Upper lobe of left lung (tissue), 4 donors: ENCODE data around the gene LMLN.
"Not testable (repeated sequence)": the region's sequence is repeated elsewhere in the genome, so short reads cannot be mapped to it uniquely, and the experiment has no call there.

Experiments
- EP300 ChIP-seq, 4 donors: sonication (generic); formaldehyde crosslinking; IDR thresholded peaks; one replicate each; pipeline ENCODE4 v1.5.1; 2017; ENCODE audit warnings: antibody characterized with exemption in 4 of 4, control low read depth in 2 of 4
- POLR2A ChIP-seq, 4 donors: fragments of 450-650 bp; IDR thresholded peaks; one replicate each; pipeline ENCODE4 v1.5.1; 2016 to 2017; ENCODE audit warnings: antibody characterized with exemption in 4 of 4, mild to moderate bottlenecking in 2 of 4
- TF ChIP-seq, protein P1 (sequence below), 6 experiments: fragments of 450-650 bp in 4 of 6; fragments of 200-600 bp in 2 of 6; sonication (generic) in 2 of 6; IDR thresholded peaks; one replicate each; pipeline ENCODE4 v1.5.1; 2016 to 2019; ENCODE audit warnings: antibody characterized with exemption in 6 of 6

- not testable (repeated sequence) for TF ChIP-seq EP300, POLR2A (IDR thresholded peaks at IDR 0.05)
- TF ChIP-seq, protein P1, sequence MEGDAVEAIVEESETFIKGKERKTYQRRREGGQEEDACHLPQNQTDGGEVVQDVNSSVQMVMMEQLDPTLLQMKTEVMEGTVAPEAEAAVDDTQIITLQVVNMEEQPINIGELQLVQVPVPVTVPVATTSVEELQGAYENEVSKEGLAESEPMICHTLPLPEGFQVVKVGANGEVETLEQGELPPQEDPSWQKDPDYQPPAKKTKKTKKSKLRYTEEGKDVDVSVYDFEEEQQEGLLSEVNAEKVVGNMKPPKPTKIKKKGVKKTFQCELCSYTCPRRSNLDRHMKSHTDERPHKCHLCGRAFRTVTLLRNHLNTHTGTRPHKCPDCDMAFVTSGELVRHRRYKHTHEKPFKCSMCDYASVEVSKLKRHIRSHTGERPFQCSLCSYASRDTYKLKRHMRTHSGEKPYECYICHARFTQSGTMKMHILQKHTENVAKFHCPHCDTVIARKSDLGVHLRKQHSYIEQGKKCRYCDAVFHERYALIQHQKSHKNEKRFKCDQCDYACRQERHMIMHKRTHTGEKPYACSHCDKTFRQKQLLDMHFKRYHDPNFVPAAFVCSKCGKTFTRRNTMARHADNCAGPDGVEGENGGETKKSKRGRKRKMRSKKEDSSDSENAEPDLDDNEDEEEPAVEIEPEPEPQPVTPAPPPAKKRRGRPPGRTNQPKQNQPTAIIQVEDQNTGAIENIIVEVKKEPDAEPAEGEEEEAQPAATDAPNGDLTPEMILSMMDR (IDR thresholded peaks at IDR 0.05) = not testable (repeated sequence)
Observed at GRCh38 chr3:198082226-198082625, 122.2 kb downstream of the LMLN start.
